ENCODE measurements around the gene HSD11B1L.

- TF ChIP-seq CTCF (IDR thresholded peaks at IDR 0.05) = no peak
- TF ChIP-seq POLR2AphosphoS5 (IDR thresholded peaks at IDR 0.05; ENCODE audit: low read depth, low read length) = no peak; the same call in 1 of the 2 replicates
- no peak for TF ChIP-seq SIN3A (IDR thresholded peaks at IDR 0.05; ENCODE audit: borderline replicate concordance, insufficient read depth, low read depth, low read length)
- no peak for TF ChIP-seq REST (IDR thresholded peaks at IDR 0.05; ENCODE audit: insufficient read depth in 1 of 2, low read depth in 2 of 2, low read length in 1 of 2)
Observed at GRCh38 chr19:5694167-5694955, 13.5 kb downstream of the HSD11B1L start.
